Measurements from ENCODE around the gene SMARCB1.

The SMARCB1 gene

GRCh38 chr22:23786752-23787599 lies at the start of gene SMARCB1:
Gene SMARCB1 (plus strand): TSS chr22:23786966. CDS start chr22:23787170, 204 bp downstream.
- DNase-seq (peak; percentile 87 to 89), ATAC-seq (peak; percentile 88)
- Mint-ChIP-seq H3K27me3 (no peaks in the 10 kb centered on the region), H3K27ac (peak within 1 kb of the TSS; percentile 97 to 98), H3K4me3 (peak within 1 kb of the TSS; percentile 90), H3K4me1 (peaks cover 45% of the 10 kb centered on the region), H3K9me3 (no peaks in the 10 kb centered on the region)

- no peak for DNase-seq
- no peaks in the 10 kb centered on the region for H3K9me3 Mint-ChIP-seq
Measured at GRCh38 chr22:23737696-23738095, 49.1 kb upstream of the SMARCB1 start.

GRCh38 chr22:23742505-23743264 lies 44.1 kb upstream of the SMARCB1 start:
- ATAC-seq: no peak
- DNase-seq: no peak
- Mint-ChIP-seq H3K9me3 (peaks cover 4 to 16% of the 10 kb centered on the region in 2 donors), H3K4me1 (no peaks in the 10 kb centered on the region), H3K4me3 (no peak overlapping the region), H3K27me3 (no peaks in the 10 kb centered on the region), H3K27ac (peak overlapping the region in 1 of 2 donors; percentile 85)

More at GRCh38 chr22:23737696-23738095, 49.1 kb upstream of the SMARCB1 start:
- Mint-ChIP-seq H3K27me3 (no peaks in the 10 kb centered on the region), H3K27ac (no peak overlapping the region), H3K4me3 (no peak overlapping the region), H3K4me1 (no peaks in the 10 kb centered on the region)
- ATAC-seq: no peak

GRCh38 chr22:23743303-23743705 lies 43.5 kb upstream of the SMARCB1 start:
- Mint-ChIP-seq H3K9me3 (peaks cover 4 to 16% of the 10 kb centered on the region in 2 donors), H3K4me3 (no peak overlapping the region), H3K27ac (no peak overlapping the region), H3K4me1 (no peaks in the 10 kb centered on the region), H3K27me3 (no peaks in the 10 kb centered on the region)
- no peak for ATAC-seq
- DNase-seq: no peak

GRCh38 chr22:23744001-23744400 lies 42.8 kb upstream of the SMARCB1 start:
- no peaks in the 10 kb centered on the region for H3K27me3 Mint-ChIP-seq
- H3K4me3 Mint-ChIP-seq: no peak overlapping the region
- H3K9me3 Mint-ChIP-seq: peaks cover 4 to 16% of the 10 kb centered on the region in 2 donors
- H3K27ac Mint-ChIP-seq: no peak overlapping the region
- ATAC-seq (no peak), DNase-seq (no peak)
- H3K4me1 Mint-ChIP-seq: no peaks in the 10 kb centered on the region

- Mint-ChIP-seq H3K27ac (no peak overlapping the region), H3K27me3 (no peaks in the 10 kb centered on the region), H3K9me3 (peaks cover 4 to 16% of the 10 kb centered on the region in 2 donors), H3K4me1 (peaks cover under 1% of the 10 kb centered on the region), H3K4me3 (no peak overlapping the region)
- DNase-seq: no peak
- no peak for ATAC-seq
Measured at GRCh38 chr22:23744485-23744884, 42.3 kb upstream of the SMARCB1 start.

- Mint-ChIP-seq H3K27me3 (no peaks in the 10 kb centered on the region), H3K4me1 (peaks cover 14% of the 10 kb centered on the region), H3K4me3 (no peak overlapping the region), H3K27ac (no peak overlapping the region), H3K9me3 (peaks cover 4 to 16% of the 10 kb centered on the region in 2 donors)
- DNase-seq (no peak), ATAC-seq (no peak)
Measured at GRCh38 chr22:23745791-23746190, 41.0 kb upstream of the SMARCB1 start.

- H3K27ac Mint-ChIP-seq: no peak overlapping the region
- H3K9me3 Mint-ChIP-seq: peaks cover 0 to 4% of the 10 kb centered on the region in 2 donors
- H3K4me1 Mint-ChIP-seq: peaks cover 26% of the 10 kb centered on the region
- ATAC-seq (no peak), DNase-seq (no peak)
- no peaks in the 10 kb centered on the region for H3K27me3 Mint-ChIP-seq
- peak overlapping the region; percentile 94 to 96 for H3K4me3 Mint-ChIP-seq
Measured at GRCh38 chr22:23749841-23750301, 36.9 kb upstream of the SMARCB1 start.

- ATAC-seq (no peak), DNase-seq (no peak)
- peak overlapping the region; percentile 94 to 96 for H3K4me3 Mint-ChIP-seq
- H3K9me3 Mint-ChIP-seq: no peaks in the 10 kb centered on the region
- H3K27me3 Mint-ChIP-seq: no peaks in the 10 kb centered on the region
- peak overlapping the region; percentile 65 to 94 for H3K27ac Mint-ChIP-seq
- H3K4me1 Mint-ChIP-seq: peaks cover 26% of the 10 kb centered on the region
Measured at GRCh38 chr22:23750367-23750713, 36.4 kb upstream of the SMARCB1 start.

- H3K27me3 Mint-ChIP-seq: no peaks in the 10 kb centered on the region
- peak; percentile 84 to 87 for DNase-seq
- H3K4me3 Mint-ChIP-seq: peak within 1 kb of the TSS; percentile 94 to 96
- no peaks in the 10 kb centered on the region for H3K9me3 Mint-ChIP-seq
- H3K4me1 Mint-ChIP-seq: peaks cover 26% of the 10 kb centered on the region
- ATAC-seq: peak; percentile 99
- H3K27ac Mint-ChIP-seq: peak within 1 kb of the TSS; percentile 94 to 96
Measured at GRCh38 chr22:23750714-23751440, 35.9 kb upstream of the SMARCB1 start, which contains the start of gene ZNF70. Gene ZNF70 (minus strand): TSS chr22:23751112. CDS start chr22:23745140, 5,972 bp downstream.

GRCh38 chr22:23751441-23751996 lies 35.2 kb upstream of the SMARCB1 start:
- Mint-ChIP-seq H3K4me3 (peak overlapping the region; percentile 84 to 96), H3K9me3 (no peaks in the 10 kb centered on the region), H3K27ac (peak overlapping the region; percentile 52 to 96), H3K27me3 (no peaks in the 10 kb centered on the region), H3K4me1 (peaks cover 26% of the 10 kb centered on the region)
- DNase-seq (no peak), ATAC-seq (peak; percentile 39)

- no peak for DNase-seq
- no peak for ATAC-seq
- peaks cover 32% of the 10 kb centered on the region for H3K4me1 Mint-ChIP-seq
- H3K27me3 Mint-ChIP-seq: no peaks in the 10 kb centered on the region
- H3K4me3 Mint-ChIP-seq: peak overlapping the region; percentile 65 to 96
- H3K27ac Mint-ChIP-seq: peak overlapping the region in 1 of 2 donors; percentile 93
- H3K9me3 Mint-ChIP-seq: no peaks in the 10 kb centered on the region
Measured at GRCh38 chr22:23752090-23752691, 34.6 kb upstream of the SMARCB1 start.

- Mint-ChIP-seq H3K4me1 (peaks cover 32% of the 10 kb centered on the region), H3K27ac (no peak overlapping the region), H3K27me3 (no peaks in the 10 kb centered on the region), H3K9me3 (no peaks in the 10 kb centered on the region), H3K4me3 (peak overlapping the region; percentile 65 to 96)
- DNase-seq (no peak), ATAC-seq (no peak)
Measured at GRCh38 chr22:23752750-23753149, 34.0 kb upstream of the SMARCB1 start.

GRCh38 chr22:23753385-23753784 lies 33.4 kb upstream of the SMARCB1 start:
- Mint-ChIP-seq H3K4me3 (no peak overlapping the region), H3K9me3 (no peaks in the 10 kb centered on the region), H3K4me1 (peaks cover 32% of the 10 kb centered on the region), H3K27ac (peak overlapping the region in 1 of 2 donors; percentile 33), H3K27me3 (no peaks in the 10 kb centered on the region)
- DNase-seq (no peak), ATAC-seq (no peak)

Data from stimulated activated naive CD8-positive, alpha-beta T cell treated with anti-CD3 and anti-CD28 coated beads, Interleukin-15, amount 100 ng/mL, for 72 hours (primary cell).